Activated T-helper 1 cell treated with anti-CD3 and anti-CD28 coated beads, Interleukin-2, amount 50 U/mL, for 16 hours (primary cell): Measurements from ENCODE around the gene CD200.
"Not testable (repeated sequence)": the region's sequence is repeated elsewhere in the genome, so short reads cannot be mapped to it uniquely, and the experiment has no call there.

Source experiments
- DNase-seq, 2 donors: peaks; one replicate each; pipeline ENCODE4 v3.0.0-alpha.2; 2020; ENCODE audit warnings: low read depth in 1 of 2, low spot score in 1 of 2

CD200 gene

GRCh38 chr3:112357930-112358780, 25.2 kb downstream of the CD200 start:
- DNase-seq: no peak

GRCh38 chr3:112360561-112360960, 27.6 kb downstream of the CD200 start:
- no peak for DNase-seq

- no peak for DNase-seq
Observed at GRCh38 chr3:112362221-112362620, 29.3 kb downstream of the CD200 start.

GRCh38 chr3:112364291-112364690, 31.3 kb downstream of the CD200 start:
- no peak for DNase-seq

GRCh38 chr3:112365035-112365434, 32.1 kb downstream of the CD200 start:
- no peak for DNase-seq

GRCh38 chr3:112365636-112366035, 32.7 kb downstream of the CD200 start:
- DNase-seq: no peak

- DNase-seq: no peak
Observed at GRCh38 chr3:112366522-112366921, 33.6 kb downstream of the CD200 start.

GRCh38 chr3:112371569-112371968, 38.6 kb downstream of the CD200 start:
- no peak for DNase-seq

GRCh38 chr3:112372396-112372795, 39.4 kb downstream of the CD200 start:
- DNase-seq: no peak

- DNase-seq: no peak
Observed at GRCh38 chr3:112373476-112373875, 40.5 kb downstream of the CD200 start.

GRCh38 chr3:112373924-112374323, 41.0 kb downstream of the CD200 start:
- DNase-seq: no peak

- no peak for DNase-seq
Observed at GRCh38 chr3:112374333-112374734, 41.4 kb downstream of the CD200 start.

GRCh38 chr3:112375117-112375516, 42.2 kb downstream of the CD200 start:
- DNase-seq: no peak

- DNase-seq: no peak
Observed at GRCh38 chr3:112376241-112376911, 43.4 kb downstream of the CD200 start.

GRCh38 chr3:112376992-112377391, 44.0 kb downstream of the CD200 start:
- no peak for DNase-seq

- DNase-seq: no peak
Observed at GRCh38 chr3:112377568-112378071, 44.7 kb downstream of the CD200 start.

- DNase-seq: not testable (repeated sequence)
Observed at GRCh38 chr3:112378347-112378746, 45.4 kb downstream of the CD200 start.

- no peak for DNase-seq
Observed at GRCh38 chr3:112379020-112379690, 46.2 kb downstream of the CD200 start.

- no peak for DNase-seq
Observed at GRCh38 chr3:112381673-112382542, 49.0 kb downstream of the CD200 start.

GRCh38 chr3:112382543-112383160, 49.7 kb downstream of the CD200 start:
- no peak for DNase-seq
